Stimulated activated CD8-positive, alpha-beta memory T cell treated with anti-CD3 and anti-CD28 coated beads, Interleukin-12 subunit alpha, Interleukin-12 subunit beta, amount 100 ng/mL, for 4 hours (primary cell): ENCODE data around the gene ABTB1.

Experiments
- DNase-seq: peaks from one replicate; pipeline ENCODE4 v3.0.0-alpha.2; 2020; ENCODE audit warnings: low read depth

Gene ABTB1

DNA sequence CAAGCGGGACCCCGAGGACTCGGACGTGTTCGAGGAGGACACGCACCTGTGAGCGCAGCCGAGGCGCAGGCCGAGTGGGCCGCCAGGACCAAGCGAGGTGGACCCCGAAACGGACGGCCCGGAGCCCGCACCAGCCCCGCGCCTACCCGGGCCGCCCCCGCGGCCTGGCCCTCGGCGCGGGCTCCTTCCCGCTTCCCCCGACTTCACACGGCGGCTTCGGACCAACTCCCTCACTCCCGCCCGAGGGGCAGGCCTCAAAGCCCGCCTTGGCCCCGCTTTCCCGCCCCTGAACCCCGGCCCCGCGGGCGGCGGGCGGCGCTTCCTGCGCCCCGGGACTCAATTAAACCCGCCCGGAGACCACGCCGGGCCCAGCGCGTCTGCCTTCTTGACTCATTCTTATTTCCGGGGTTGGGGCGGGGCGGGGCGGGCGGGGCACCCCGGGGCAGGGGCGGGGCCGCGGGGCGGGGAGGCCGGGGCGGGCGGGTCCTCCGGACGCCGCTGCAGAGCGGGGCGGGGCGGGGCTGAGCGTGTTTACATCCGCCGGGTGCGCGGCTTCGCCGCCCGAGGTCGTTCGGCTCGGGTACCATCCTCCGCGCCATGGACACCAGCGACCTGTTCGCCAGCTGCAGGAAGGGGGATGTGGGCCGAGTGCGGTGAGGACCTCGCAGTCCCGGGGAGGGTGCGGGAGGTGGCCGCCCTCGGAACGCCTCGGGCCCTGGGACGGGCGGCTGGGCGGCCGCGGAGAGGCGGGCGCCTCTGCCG is at the start of gene ABTB1:
Gene ABTB1 (plus strand): TSS at position 524 of the 762 bp plus-strand sequence. CDS start 74 bp downstream, at position 598.
- peak; percentile 76 for DNase-seq

DNA sequence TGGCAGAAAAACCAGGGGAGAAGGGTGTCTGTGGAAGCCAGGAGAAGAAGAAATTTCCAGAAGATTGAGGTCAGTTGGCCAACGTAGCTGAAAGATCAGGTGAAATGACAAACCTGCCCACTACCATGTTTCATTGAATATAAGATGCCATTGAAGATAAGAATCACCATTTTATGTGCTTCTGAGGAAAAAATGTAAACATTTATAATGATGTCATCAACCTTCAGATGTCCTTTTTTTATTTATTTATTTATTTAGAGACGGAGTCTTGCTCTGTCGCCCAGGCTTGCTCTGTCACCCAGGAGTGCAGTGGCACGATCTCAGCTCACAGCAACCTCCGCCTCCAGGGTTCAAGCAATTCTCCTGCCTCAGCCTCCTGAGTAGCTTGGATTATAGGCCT is 48.7 kb upstream of the ABTB1 start:
- no peak for DNase-seq

- DNase-seq, result no peak
Measured at GRCh38 chr3:127625821-127626220, 46.9 kb upstream of the ABTB1 start.

DNA sequence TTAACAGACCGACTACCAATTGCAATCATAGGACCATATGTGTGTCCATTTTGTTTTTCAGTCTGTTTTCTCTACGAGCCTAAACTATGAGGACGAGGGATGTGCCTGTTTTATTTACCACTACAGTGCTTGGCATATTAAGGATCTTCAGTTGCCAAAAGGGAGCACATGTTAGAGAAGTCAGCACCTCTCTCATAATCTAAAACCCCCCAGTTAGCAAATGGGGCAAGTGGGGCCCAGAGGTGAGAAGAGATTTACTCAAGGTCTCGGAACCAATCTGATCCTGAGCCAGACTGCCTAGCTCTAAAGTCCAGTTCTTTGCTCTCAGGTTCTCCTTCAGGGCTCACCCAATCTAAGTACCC is 44.3 kb upstream of the ABTB1 start:
- DNase-seq, result no peak

- DNase-seq, result peak; percentile 14
Measured at GRCh38 chr3:127628788-127629466, 43.8 kb upstream of the ABTB1 start, which contains the start of gene PODXL2. Gene PODXL2 (plus strand): TSS chr3:127629185. CDS start chr3:127629220, 35 bp downstream.

- peak; percentile 50 for DNase-seq
Measured at GRCh38 chr3:127629467-127630403, 43.0 kb upstream of the ABTB1 start.

DNA sequence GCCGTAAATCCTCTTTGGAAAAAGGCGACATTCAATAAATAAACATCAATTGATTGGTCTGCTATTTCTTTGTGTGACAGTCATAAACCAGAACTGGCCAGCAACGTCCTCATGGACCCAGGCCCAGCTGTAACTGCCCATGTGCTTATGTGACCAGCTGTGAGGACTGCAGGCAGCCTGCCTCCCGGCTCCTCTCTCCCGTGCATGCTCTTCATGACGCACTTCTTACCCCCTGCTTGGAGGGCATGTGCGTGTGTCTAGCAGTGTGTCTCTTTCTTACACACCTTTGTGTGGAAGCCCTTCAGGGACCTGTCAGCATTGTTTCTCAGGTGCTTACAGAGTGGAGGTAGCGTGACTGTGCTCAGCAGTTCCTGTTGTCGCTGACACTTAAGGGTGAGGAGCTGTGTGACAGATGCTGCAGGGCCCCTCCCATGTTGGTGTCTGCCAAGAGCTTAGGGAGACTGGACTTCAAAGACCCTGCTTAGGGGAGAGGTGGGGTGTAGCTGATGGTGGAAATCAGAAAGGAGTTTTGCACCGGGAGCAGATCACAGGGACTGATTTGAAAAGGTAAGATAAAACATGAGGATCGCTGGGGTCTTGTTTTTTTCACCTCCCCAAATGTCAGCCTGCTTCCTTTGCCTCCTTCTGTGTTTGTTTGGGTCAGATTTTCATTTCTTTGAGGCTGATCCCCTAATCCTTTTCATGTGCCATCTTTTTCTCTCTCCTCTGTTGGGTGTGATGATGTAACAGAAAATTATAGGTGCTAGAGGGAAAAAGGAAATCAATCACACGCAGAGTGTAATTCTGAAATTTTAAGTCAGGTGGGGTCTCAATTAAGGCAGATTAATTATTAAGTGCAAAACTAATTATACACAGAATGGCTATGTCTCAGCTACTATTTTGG is 41.7 kb upstream of the ABTB1 start:
- no peak for DNase-seq

GRCh38 chr3:127632035-127632820 is 40.5 kb upstream of the ABTB1 start:
- no peak for DNase-seq

GRCh38 chr3:127634653-127635052 is 38.1 kb upstream of the ABTB1 start:
- DNase-seq, result no peak

DNA sequence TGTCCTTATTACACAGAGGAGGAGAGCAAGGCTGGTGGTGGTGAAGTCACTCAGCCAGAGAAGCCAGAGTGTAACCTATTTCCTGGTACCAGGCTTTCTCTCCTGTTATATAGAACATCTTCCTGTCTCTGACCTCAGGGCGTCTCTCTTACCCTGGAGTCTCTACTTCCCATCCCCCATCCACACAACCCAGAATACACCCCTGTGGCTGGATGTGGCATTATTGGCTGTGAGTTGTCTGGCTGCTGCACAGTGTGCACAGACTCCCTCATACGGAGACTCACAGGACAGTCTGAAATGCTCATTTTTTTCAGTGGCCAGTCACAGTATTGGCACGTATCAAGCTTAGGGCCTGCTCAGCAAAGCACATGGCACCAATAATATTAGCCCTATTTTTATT is 35.2 kb upstream of the ABTB1 start:
- DNase-seq, result no peak

- DNase-seq, result no peak
Measured at GRCh38 chr3:127637971-127638370, 34.8 kb upstream of the ABTB1 start.

DNA sequence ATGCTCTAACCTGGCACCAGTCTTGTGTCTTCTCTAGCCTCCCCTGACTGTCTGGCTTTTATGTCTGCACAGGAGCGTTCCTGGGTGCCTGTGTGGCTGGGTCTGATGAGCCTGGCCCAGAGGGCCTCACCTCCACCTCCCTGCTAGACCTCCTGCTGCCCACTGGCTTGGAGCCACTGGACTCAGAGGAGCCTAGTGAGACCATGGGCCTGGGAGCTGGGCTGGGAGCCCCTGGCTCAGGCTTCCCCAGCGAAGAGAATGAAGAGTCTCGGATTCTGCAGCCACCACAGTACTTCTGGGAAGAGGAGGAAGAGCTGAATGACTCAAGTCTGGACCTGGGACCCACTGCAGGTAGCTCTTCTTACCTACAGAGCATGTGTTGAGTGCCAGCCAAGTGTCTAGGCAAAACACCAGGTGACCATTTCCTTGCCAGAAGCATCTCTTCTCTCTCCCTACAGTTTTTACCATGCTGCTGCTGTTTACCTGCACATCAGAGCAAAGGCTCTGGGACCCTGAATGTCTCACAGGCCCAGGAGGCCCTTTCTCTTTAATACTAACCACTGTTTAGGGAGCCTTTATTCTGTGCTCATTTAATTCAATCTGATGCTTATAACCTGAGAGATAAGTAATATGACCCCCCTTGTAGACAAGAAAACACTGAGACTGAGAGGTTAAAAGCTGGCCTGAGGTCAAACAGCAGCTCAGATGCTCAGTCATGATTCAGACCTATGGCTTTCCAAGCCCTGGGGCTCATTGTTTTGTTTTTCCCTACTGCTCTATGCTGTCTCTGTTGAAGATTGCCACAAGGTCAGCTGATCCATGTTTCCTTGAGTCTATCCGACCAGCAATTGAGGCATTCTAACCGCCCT is 33.3 kb upstream of the ABTB1 start:
- DNase-seq, result no peak

DNA sequence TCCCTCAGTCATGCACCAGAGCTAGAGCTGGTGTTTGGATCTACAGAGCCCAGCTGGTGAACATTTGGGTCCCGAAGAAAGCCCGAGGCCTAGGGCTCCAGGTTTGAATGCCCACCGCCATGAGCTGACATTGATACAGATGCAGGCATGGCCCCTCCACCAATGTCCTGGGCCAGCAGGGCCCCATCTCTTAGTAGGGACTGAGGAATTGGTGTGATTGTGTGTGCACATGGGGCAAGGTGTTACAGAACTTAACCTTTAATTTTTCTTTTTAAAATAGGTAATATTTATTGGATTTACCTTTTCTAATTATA is 32.8 kb upstream of the ABTB1 start:
- no peak for DNase-seq

- DNase-seq, result no peak
Measured at GRCh38 chr3:127644641-127645370, 27.9 kb upstream of the ABTB1 start.

GRCh38 chr3:127645371-127646015 is 27.3 kb upstream of the ABTB1 start:
- no peak for DNase-seq

DNA sequence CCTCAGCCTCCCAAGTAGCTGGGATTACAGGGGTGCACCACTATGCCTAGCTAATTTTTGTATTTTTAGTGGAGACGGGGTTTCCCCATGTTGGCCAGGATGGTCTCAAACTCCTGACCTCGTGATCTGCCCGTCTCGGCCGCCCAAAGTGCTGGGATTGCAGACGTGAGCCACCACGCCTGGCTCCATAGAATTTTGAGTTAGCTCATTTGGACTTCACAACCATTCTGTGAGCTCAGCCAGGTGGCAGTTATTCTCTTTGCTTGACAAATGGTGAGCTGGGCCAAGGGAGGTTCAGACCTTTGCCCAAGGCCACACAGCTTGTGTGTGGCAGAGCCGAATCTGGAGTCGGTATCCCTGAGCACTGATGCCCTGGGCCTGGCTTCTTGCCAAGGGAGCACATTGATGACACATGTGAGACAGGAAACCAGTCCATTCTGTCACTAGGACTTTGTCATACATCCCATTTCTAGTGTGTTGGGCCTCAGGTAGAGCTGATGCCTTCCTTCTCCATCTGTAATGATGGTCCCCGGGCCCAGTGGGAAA is 26.2 kb upstream of the ABTB1 start:
- no peak for DNase-seq

GRCh38 chr3:127647166-127647844 is 25.4 kb upstream of the ABTB1 start:
- DNase-seq, result no peak

GRCh38 chr3:127647845-127648204 is 24.9 kb upstream of the ABTB1 start:
- no peak for DNase-seq
